SK-N-MC (cell line): ENCODE results near the gene IFRD1.

Source experiments
- FOXP2 ChIP-seq: optimal IDR thresholded peaks from 2 replicates; pipeline ENCODE3; 2011; ENCODE audit warnings: mild to moderate bottlenecking, moderate library complexity; ENCODE audit not compliant: insufficient read depth; ENCODE audit errors: extremely low read length, control extremely low read depth
- POLR2AphosphoS5 ChIP-seq: IDR thresholded peaks from 2 replicates; pipeline ENCODE4 v1.6.1; 2012; ENCODE audit warnings: mild to moderate bottlenecking, low read depth, low read length, borderline replicate concordance

- TF ChIP-seq FOXP2 (no peak), POLR2AphosphoS5 (no peak)
Measured at GRCh38 chr7:112510001-112510742, 59.9 kb downstream of the IFRD1 start.
